Smooth muscle cell (in vitro differentiated cells): ENCODE data around the gene CTAGE1. TPM values are rescaled to one million over a fixed set of nuclear protein-coding genes. Genes with fewer than 3 reads are reported as not detected.
"Not testable (repeated sequence)": the region's sequence is repeated elsewhere in the genome, so short reads cannot be mapped to it uniquely, and the experiment has no call there.

Experiments used
- DNase-seq: peaks from one replicate; lab custom pipeline; 2025; ENCODE audit not compliant: unreplicated experiment; lab: John Stamatoyannopoulos, UW
- H2AFZ ChIP-seq: fragments of 200-600 bp; sonication (generic); 2 replicates; pipeline ENCODE4 v1.6.0; 2016; ENCODE audit warnings: antibody characterized with exemption, low read depth, mild to moderate bottlenecking
- H3F3A ChIP-seq: fragments of 200-600 bp; sonication (generic); 2 replicates; pipeline ENCODE4 v1.6.0; 2017; ENCODE audit warnings: antibody characterized with exemption, low read depth
- H3K27ac ChIP-seq: fragments of 200-600 bp; sonication (generic); 2 replicates; pipeline ENCODE4 v1.5.1; 2016; ENCODE audit warnings: low read depth, mild to moderate bottlenecking
- H3K27me3 ChIP-seq: fragments of 200-600 bp; sonication (generic); 2 replicates; pipeline ENCODE4 v1.6.1; 2016; ENCODE audit warnings: low read depth, mild to moderate bottlenecking
- H3K36me3 ChIP-seq: fragments of 200-600 bp; sonication (generic); 2 replicates; pipeline ENCODE4 v1.5.1; 2016; ENCODE audit warnings: low read depth
- H3K4me1 ChIP-seq: fragments of 200-600 bp; sonication (generic); 2 replicates; pipeline ENCODE4 v1.5.1; 2016; ENCODE audit warnings: low read depth
- H3K4me2 ChIP-seq: fragments of 200-600 bp; sonication (generic); 2 replicates; pipeline ENCODE4 v1.6.0; 2016; ENCODE audit warnings: mild to moderate bottlenecking
- H3K4me3 ChIP-seq: fragments of 200-600 bp; sonication (generic); 2 replicates; pipeline ENCODE4 v1.5.1; 2016; ENCODE audit warnings: mild to moderate bottlenecking
- H3K79me2 ChIP-seq: fragments of 200-600 bp; sonication (generic); 2 replicates; pipeline ENCODE4 v1.6.0; 2016; ENCODE audit warnings: low read depth, mild to moderate bottlenecking
- H3K9ac ChIP-seq: fragments of 200-600 bp; sonication (generic); 2 replicates; pipeline ENCODE4 v1.6.0; 2016; ENCODE audit warnings: low read depth
- H3K9me3 ChIP-seq: fragments of 200-600 bp; sonication (generic); replicated peaks from 2 replicates; pipeline ENCODE4 v1.5.1; 2016; ENCODE audit warnings: low read depth
- H4K20me1 ChIP-seq: fragments of 200-600 bp; sonication (generic); 2 replicates; pipeline ENCODE4 v1.6.0; 2016; ENCODE audit warnings: low read depth
- CTCF ChIP-seq: fragments of 200-600 bp; sonication (generic); IDR thresholded peaks from 2 replicates; pipeline ENCODE4 v1.5.1; 2017; ENCODE audit warnings: borderline replicate concordance, mild to moderate bottlenecking, antibody characterized with exemption; ENCODE audit not compliant: insufficient read depth, poor library complexity, severe bottlenecking
- WGBS: methylation state at CpG from one replicate; pipeline ENCODE4 v1.1.7; 2016; ENCODE audit warnings: low lambda C conversion rate; 5-methylcytosine and 5-hydroxymethylcytosine counted together
- polyA plus RNA-seq: library from polyadenylated mRNA; unstranded; fragments of >200 nt; fragmentation: Nextera tagmentation; extraction: Ambion mirVana; gene quantifications from 2 replicates; pipeline ENCODE4 v1.2.1, GENCODE V29; 2016
- total RNA-seq: library from RNA; depleted of rRNA; stranded (reverse); fragments of >200 nt; gene quantifications from 2 replicates; pipeline ENCODE4 v1.2.3, GENCODE V29; 2014

Gene CTAGE1
- total and polyA plus RNA-seq, 2 experiments from 2014 or later = not detected

DNA sequence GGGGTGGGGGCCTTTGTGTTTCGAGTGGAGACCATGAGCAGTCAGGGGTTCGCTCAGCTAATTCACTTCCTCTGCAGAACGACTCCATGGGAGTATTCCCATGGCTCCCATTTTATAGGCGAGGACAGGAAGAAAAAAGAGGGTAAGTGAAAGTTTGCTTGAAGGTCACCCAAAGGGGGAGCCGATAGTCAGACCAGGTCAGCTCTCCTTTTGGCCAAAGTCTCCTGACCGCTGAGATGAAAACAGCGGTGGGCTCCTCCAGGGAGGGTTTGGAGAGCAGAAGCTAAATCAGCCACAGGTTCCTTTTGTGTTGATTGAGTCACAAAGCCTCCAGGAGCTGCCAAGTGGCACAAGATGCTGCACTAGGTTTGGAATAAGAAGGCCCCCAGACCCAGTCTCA is 34.1 kb upstream of the CTAGE1 start:
- no peak overlapping the region for H3K27ac ChIP-seq
- peaks cover 18% of the 10 kb centered on the region for H3F3A ChIP-seq
- TF ChIP-seq CTCF = no peak
- H3K27me3 ChIP-seq = no peaks in the 10 kb centered on the region
- no peak for DNase-seq
- H3K4me3 ChIP-seq = no peak overlapping the region
- H3K4me2 ChIP-seq = no peak overlapping the region
- 53% methylated on average over 7 of the region's 7 CpGs for WGBS
- no peaks in the 10 kb centered on the region for H3K36me3 ChIP-seq
- no peak overlapping the region for H3K9ac ChIP-seq
- no peak overlapping the region for H2AFZ ChIP-seq
- H3K4me1 ChIP-seq = no peaks in the 10 kb centered on the region
- H3K9me3 ChIP-seq = peaks cover 11% of the 10 kb centered on the region
- no peaks in the 10 kb centered on the region for H3K79me2 ChIP-seq
- H4K20me1 ChIP-seq = no peaks in the 10 kb centered on the region

DNA sequence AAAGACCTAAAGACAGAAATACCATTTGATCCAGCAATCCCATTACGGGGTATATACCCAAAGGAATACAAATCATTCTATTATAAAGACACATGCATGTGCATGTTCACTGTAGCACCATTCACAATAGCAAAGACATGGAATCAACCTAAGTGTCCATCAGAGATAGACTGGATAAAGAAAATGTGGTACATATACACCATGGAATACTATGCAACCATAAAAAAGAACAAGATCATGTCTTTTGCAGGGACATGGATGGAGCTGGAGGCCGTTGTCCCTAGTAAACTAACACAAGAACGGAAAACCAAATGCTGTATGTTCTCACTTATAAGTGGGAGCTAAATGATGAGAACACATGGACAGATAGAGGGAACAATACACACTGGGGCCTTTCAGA is 33.1 kb upstream of the CTAGE1 start:
- not testable (repeated sequence) for H3K4me1 ChIP-seq, H3K36me3 ChIP-seq, H3K4me2 ChIP-seq, H3K27ac ChIP-seq, DNase-seq, H4K20me1 ChIP-seq, H3K27me3 ChIP-seq, H3K9ac ChIP-seq, H2AFZ ChIP-seq, H3K79me2 ChIP-seq, H3K4me3 ChIP-seq
- 97% methylated on average over 3 of the region's 3 CpGs for WGBS
- Histone ChIP-seq H3F3A (peaks cover 12% of the 10 kb centered on the region), H3K9me3 (peaks cover 11% of the 10 kb centered on the region)

- not testable (repeated sequence) for H3K9ac ChIP-seq, H3K4me1 ChIP-seq, H2AFZ ChIP-seq, H3K79me2 ChIP-seq, H4K20me1 ChIP-seq, H3K27me3 ChIP-seq, H3K4me2 ChIP-seq, H3K36me3 ChIP-seq, DNase-seq, H3K27ac ChIP-seq, H3K4me3 ChIP-seq
- Histone ChIP-seq H3K9me3 (peaks cover 11% of the 10 kb centered on the region), H3F3A (peaks cover 11% of the 10 kb centered on the region)
- 98% methylated on average over 1 of the region's 1 CpG for WGBS
Observed at GRCh38 chr18:22450318-22450717, 32.6 kb upstream of the CTAGE1 start.

GRCh38 chr18:22449753-22450152 is 32.0 kb upstream of the CTAGE1 start:
- peaks cover 11% of the 10 kb centered on the region for H3K9me3 ChIP-seq
- not testable (repeated sequence) for H3K27ac ChIP-seq, H4K20me1 ChIP-seq, H3K4me2 ChIP-seq, H3K27me3 ChIP-seq, H3K36me3 ChIP-seq, DNase-seq, H3K4me1 ChIP-seq, H3K9ac ChIP-seq, H2AFZ ChIP-seq, H3K4me3 ChIP-seq, H3K79me2 ChIP-seq
- H3F3A ChIP-seq = peaks cover 11% of the 10 kb centered on the region

GRCh38 chr18:22448238-22448637 is 30.5 kb upstream of the CTAGE1 start:
- Histone ChIP-seq H4K20me1 (no peaks in the 10 kb centered on the region), H3K4me3 (no peak overlapping the region)
- TF ChIP-seq CTCF = no peak

More at GRCh38 chr18:22448238-22448637, 30.5 kb upstream of the CTAGE1 start:
- Histone ChIP-seq H3K27ac (peak overlapping the region; percentile 31), H3K27me3 (no peaks in the 10 kb centered on the region), H2AFZ (no peak overlapping the region), H3K79me2 (no peaks in the 10 kb centered on the region), H3K4me1 (no peaks in the 10 kb centered on the region), H3K36me3 (no peaks in the 10 kb centered on the region), H3F3A (peaks cover 11% of the 10 kb centered on the region), H3K9me3 (peaks cover 11% of the 10 kb centered on the region), H3K4me2 (no peak overlapping the region), H3K9ac (no peak overlapping the region)
- no peak for DNase-seq
